HEK293 (cell line): Measurements from ENCODE around the gene CDK2.

ENCODE experiments used
- AEBP2 ChIP-seq: fragments of 450-650 bp; formaldehyde crosslinking; IDR thresholded peaks from 2 replicates; pipeline ENCODE4 v1.5.1; 2016; ENCODE audit warnings: missing biosample characterization, missing genetic modification characterization, borderline replicate concordance
- ATF2 ChIP-seq: fragments of 450-650 bp; formaldehyde crosslinking; IDR thresholded peaks from 2 replicates; pipeline ENCODE4 v1.5.1; 2016; ENCODE audit warnings: missing biosample characterization, missing genetic modification characterization, low read depth
- HOXA7 ChIP-seq: sonication (generic); formaldehyde crosslinking; IDR thresholded peaks from 2 replicates; pipeline ENCODE4 v1.8.1; 2022; ENCODE audit warnings: missing genetic modification reagents, borderline replicate concordance
- PATZ1 ChIP-seq: fragments of 450-650 bp; formaldehyde crosslinking; IDR thresholded peaks from 2 replicates; pipeline ENCODE4 v1.5.1; 2016; ENCODE audit warnings: missing biosample characterization, missing genetic modification characterization
- REPIN1 ChIP-seq: fragments of 450-650 bp; formaldehyde crosslinking; IDR thresholded peaks from 2 replicates; pipeline ENCODE4 v1.5.1; 2017; ENCODE audit warnings: missing biosample characterization, missing genetic modification characterization, low read depth
- SP3 ChIP-seq: fragments of 450-650 bp; formaldehyde crosslinking; IDR thresholded peaks from 2 replicates; pipeline ENCODE4 v1.5.1; 2016; ENCODE audit warnings: missing biosample characterization, missing genetic modification characterization
- ZBTB7A ChIP-seq: fragments of 450-650 bp; formaldehyde crosslinking; IDR thresholded peaks from 2 replicates; pipeline ENCODE4 v1.5.1; 2016; ENCODE audit warnings: low read depth, missing biosample characterization, missing genetic modification characterization
- ZBTB8A ChIP-seq: fragments of 450-650 bp; formaldehyde crosslinking; IDR thresholded peaks from 2 replicates; pipeline ENCODE4 v1.5.1; 2016; ENCODE audit warnings: missing biosample characterization, missing genetic modification characterization
- ZEB2 ChIP-seq: fragments of 450-650 bp; formaldehyde crosslinking; IDR thresholded peaks from 2 replicates; pipeline ENCODE4 v1.5.1; 2016; ENCODE audit warnings: missing biosample characterization, missing genetic modification characterization
- ZIC2 ChIP-seq: fragments of 450-650 bp; formaldehyde crosslinking; IDR thresholded peaks from 2 replicates; pipeline ENCODE4 v1.5.1; 2016; ENCODE audit warnings: missing biosample characterization, missing genetic modification characterization
- ZNF174 ChIP-seq: fragments of 450-650 bp; formaldehyde crosslinking; IDR thresholded peaks from 2 replicates; pipeline ENCODE4 v1.5.0; 2017; ENCODE audit warnings: missing biosample characterization, mild to moderate bottlenecking, missing genetic modification characterization
- ZNF175 ChIP-seq: fragments of 450-650 bp; formaldehyde crosslinking; IDR thresholded peaks from 2 replicates; pipeline ENCODE4 v1.5.1; 2016; ENCODE audit warnings: missing biosample characterization, missing genetic modification characterization
- ZNF214 ChIP-seq: fragments of 450-650 bp; formaldehyde crosslinking; IDR thresholded peaks from 2 replicates; pipeline ENCODE4 v1.5.1; 2017; ENCODE audit warnings: missing biosample characterization, mild to moderate bottlenecking, missing genetic modification characterization, borderline replicate concordance
- ZNF24 ChIP-seq: fragments of 450-650 bp; formaldehyde crosslinking; IDR thresholded peaks from 2 replicates; pipeline ENCODE4 v1.5.1; 2016; ENCODE audit warnings: missing biosample characterization, missing genetic modification characterization
- ZNF266 ChIP-seq: fragments of 450-650 bp; formaldehyde crosslinking; IDR thresholded peaks from 2 replicates; pipeline ENCODE4 v1.5.1; 2016; ENCODE audit warnings: missing biosample characterization, missing genetic modification characterization, low read depth
- ZNF311 ChIP-seq: fragments of 450-650 bp; formaldehyde crosslinking; IDR thresholded peaks from 2 replicates; pipeline ENCODE4 v1.5.1; 2017; ENCODE audit warnings: missing biosample characterization, missing genetic modification characterization, borderline replicate concordance
- ZNF324 ChIP-seq: fragments of 450-650 bp; formaldehyde crosslinking; IDR thresholded peaks from 2 replicates; pipeline ENCODE4 v1.5.1; 2016; ENCODE audit warnings: missing biosample characterization, missing genetic modification characterization
- ZNF48 ChIP-seq: fragments of 450-650 bp; formaldehyde crosslinking; IDR thresholded peaks from 2 replicates; pipeline ENCODE4 v1.5.1; 2016; ENCODE audit warnings: missing biosample characterization, missing genetic modification characterization
- ZNF514 ChIP-seq: fragments of 450-650 bp; formaldehyde crosslinking; IDR thresholded peaks from 2 replicates; pipeline ENCODE4 v1.5.1; 2016; ENCODE audit warnings: missing biosample characterization, missing genetic modification characterization
- ZNF529 ChIP-seq: fragments of 450-650 bp; formaldehyde crosslinking; IDR thresholded peaks from 2 replicates; pipeline ENCODE4 v1.5.1; 2017; ENCODE audit warnings: missing genetic modification characterization, missing biosample characterization; ENCODE audit not compliant: insufficient replicate concordance
- ZNF549 ChIP-seq: fragments of 450-650 bp; IDR thresholded peaks from 2 replicates; pipeline ENCODE4 v1.5.1; 2018; ENCODE audit warnings: missing biosample characterization, missing genetic modification characterization, mild to moderate bottlenecking, inconsistent platforms, moderate library complexity
- ZNF560 ChIP-seq: fragments of 450-650 bp; formaldehyde crosslinking; IDR thresholded peaks from 2 replicates; pipeline ENCODE4 v1.5.1; 2017; ENCODE audit warnings: missing biosample characterization, missing genetic modification characterization, borderline replicate concordance
- ZNF600 ChIP-seq: fragments of 450-650 bp; formaldehyde crosslinking; IDR thresholded peaks from 2 replicates; pipeline ENCODE4 v1.5.1; 2016; ENCODE audit warnings: missing biosample characterization, missing genetic modification characterization
- ZNF610 ChIP-seq: fragments of 450-650 bp; formaldehyde crosslinking; IDR thresholded peaks from 2 replicates; pipeline ENCODE4 v1.5.1; 2016; ENCODE audit warnings: missing biosample characterization, missing genetic modification characterization, borderline replicate concordance
- ZNF624 ChIP-seq: fragments of 450-650 bp; formaldehyde crosslinking; IDR thresholded peaks from 2 replicates; pipeline ENCODE4 v1.5.1; 2017; ENCODE audit warnings: missing biosample characterization, missing genetic modification characterization
- ZNF629 ChIP-seq: fragments of 450-650 bp; formaldehyde crosslinking; IDR thresholded peaks from 2 replicates; pipeline ENCODE4 v1.5.1; 2017; ENCODE audit warnings: missing biosample characterization, missing genetic modification characterization
- ZNF639 ChIP-seq: fragments of 450-650 bp; formaldehyde crosslinking; IDR thresholded peaks from 2 replicates; pipeline ENCODE4 v1.5.1; 2016; ENCODE audit warnings: missing biosample characterization, missing genetic modification characterization
- ZNF658 ChIP-seq: fragments of 450-650 bp; formaldehyde crosslinking; IDR thresholded peaks from 2 replicates; pipeline ENCODE4; 2016; ENCODE audit warnings: missing biosample characterization, missing genetic modification characterization
- ZNF843 ChIP-seq: fragments of 450-650 bp; formaldehyde crosslinking; IDR thresholded peaks from 2 replicates; pipeline ENCODE4 v1.5.1; 2016; ENCODE audit warnings: missing biosample characterization, missing genetic modification characterization
- ZSCAN16 ChIP-seq: fragments of 450-650 bp; formaldehyde crosslinking; IDR thresholded peaks from 2 replicates; pipeline ENCODE4 v1.5.1; 2016; ENCODE audit warnings: missing biosample characterization, missing genetic modification characterization
- ZSCAN5A ChIP-seq: fragments of 450-650 bp; formaldehyde crosslinking; IDR thresholded peaks from 2 replicates; pipeline ENCODE4 v1.5.1; 2016; ENCODE audit warnings: missing biosample characterization, missing genetic modification characterization

Gene CDK2

GRCh38 chr12:55930771-55931316 is 35.8 kb upstream of the CDK2 start, which contains the start of gene DGKA (continued):
- TF ChIP-seq AEBP2 (tag by site-specific recombination) (no peak), ZNF560 (no peak), REPIN1 (tag by site-specific recombination) (no peak), ZNF624 (tag by site-specific recombination) (no peak), ZBTB7A (tag by site-specific recombination) (no peak), ZSCAN16 (tag by site-specific recombination) (no peak), ZNF174 (no peak), ZNF266 (tag by site-specific recombination) (no peak), ZNF658 (tag by site-specific recombination) (no peak), PATZ1 (tag by site-specific recombination) (peak; percentile 69), ATF2 (no peak), ZNF529 (tag by site-specific recombination) (no peak), ZNF843 (tag by site-specific recombination) (no peak), ZIC2 (no peak), HOXA7 (CRISPR knock-in tag) (no peak), ZNF549 (no peak), ZSCAN5A (tag by site-specific recombination) (no peak), ZNF639 (tag by site-specific recombination) (no peak), ZNF600 (tag by site-specific recombination) (0 out of 2 replicates have a peak, but pooled peaks have one; percentile 17), ZBTB8A (tag by site-specific recombination) (no peak), ZNF610 (tag by site-specific recombination) (no peak), ZNF24 (tag by site-specific recombination) (no peak), ZNF48 (tag by site-specific recombination) (no peak), ZNF311 (no peak), ZNF175 (tag by site-specific recombination) (no peak), ZEB2 (tag by site-specific recombination) (no peak), SP3 (tag by site-specific recombination) (peak; percentile 71), ZNF214 (tag by site-specific recombination) (no peak), ZNF514 (tag by site-specific recombination) (no peak), ZNF629 (no peak), ZNF324 (tag by site-specific recombination) (no peak)
